HG03025 (cell line): ENCODE data around the gene ADAMTS6.
"Not testable (repeated sequence)": the region's sequence is repeated elsewhere in the genome, so short reads cannot be mapped to it uniquely, and the experiment has no call there.

Experiments used
- ATAC-seq: cut with Tn5 transposase; IDR thresholded peaks from one replicate; pipeline ENCODE4 v1.9.1; 2021; ENCODE audit warnings: mild to moderate bottlenecking, moderate library complexity; ENCODE audit not compliant: unreplicated experiment, low FRiP score

Gene ADAMTS6, protein sequence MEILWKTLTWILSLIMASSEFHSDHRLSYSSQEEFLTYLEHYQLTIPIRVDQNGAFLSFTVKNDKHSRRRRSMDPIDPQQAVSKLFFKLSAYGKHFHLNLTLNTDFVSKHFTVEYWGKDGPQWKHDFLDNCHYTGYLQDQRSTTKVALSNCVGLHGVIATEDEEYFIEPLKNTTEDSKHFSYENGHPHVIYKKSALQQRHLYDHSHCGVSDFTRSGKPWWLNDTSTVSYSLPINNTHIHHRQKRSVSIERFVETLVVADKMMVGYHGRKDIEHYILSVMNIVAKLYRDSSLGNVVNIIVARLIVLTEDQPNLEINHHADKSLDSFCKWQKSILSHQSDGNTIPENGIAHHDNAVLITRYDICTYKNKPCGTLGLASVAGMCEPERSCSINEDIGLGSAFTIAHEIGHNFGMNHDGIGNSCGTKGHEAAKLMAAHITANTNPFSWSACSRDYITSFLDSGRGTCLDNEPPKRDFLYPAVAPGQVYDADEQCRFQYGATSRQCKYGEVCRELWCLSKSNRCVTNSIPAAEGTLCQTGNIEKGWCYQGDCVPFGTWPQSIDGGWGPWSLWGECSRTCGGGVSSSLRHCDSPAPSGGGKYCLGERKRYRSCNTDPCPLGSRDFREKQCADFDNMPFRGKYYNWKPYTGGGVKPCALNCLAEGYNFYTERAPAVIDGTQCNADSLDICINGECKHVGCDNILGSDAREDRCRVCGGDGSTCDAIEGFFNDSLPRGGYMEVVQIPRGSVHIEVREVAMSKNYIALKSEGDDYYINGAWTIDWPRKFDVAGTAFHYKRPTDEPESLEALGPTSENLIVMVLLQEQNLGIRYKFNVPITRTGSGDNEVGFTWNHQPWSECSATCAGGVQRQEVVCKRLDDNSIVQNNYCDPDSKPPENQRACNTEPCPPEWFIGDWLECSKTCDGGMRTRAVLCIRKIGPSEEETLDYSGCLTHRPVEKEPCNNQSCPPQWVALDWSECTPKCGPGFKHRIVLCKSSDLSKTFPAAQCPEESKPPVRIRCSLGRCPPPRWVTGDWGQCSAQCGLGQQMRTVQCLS (N-terminal part only)

DNA sequence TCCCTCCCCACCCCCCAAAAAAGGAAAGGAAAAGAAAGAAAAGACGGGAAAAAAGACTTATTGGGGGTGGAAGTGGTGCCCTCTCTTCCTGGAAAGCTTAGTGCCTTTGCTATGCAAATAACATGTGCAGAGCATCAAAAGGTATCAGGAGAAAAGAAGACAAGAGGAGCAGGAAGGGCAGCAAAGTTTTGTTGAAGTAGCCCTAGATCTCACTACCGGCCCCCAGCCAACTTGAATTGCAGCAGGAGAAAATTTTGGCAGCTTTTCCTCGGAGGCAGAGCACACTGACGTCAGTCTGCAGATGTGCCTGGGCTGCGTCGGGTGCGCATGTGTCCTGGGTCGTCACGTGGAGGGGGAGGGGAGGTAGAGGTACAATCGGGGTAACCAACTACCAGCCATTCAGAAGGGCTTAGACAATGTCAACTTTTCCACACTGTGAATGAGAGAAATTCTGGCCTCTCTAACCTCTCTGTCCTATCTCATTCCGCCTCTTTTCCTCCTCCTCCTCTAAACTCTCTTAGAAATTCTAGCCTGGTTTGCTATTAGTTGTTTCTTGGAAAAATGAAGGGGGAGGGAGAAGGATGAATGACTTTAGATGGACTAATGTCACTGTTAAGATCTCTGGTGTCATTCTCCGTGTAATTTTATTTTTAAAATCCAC is at the start of gene ADAMTS6:
Gene ADAMTS6, minus strand, starts transcription at position 286 of the 661 bp plus-strand sequence. CDS start 8,247 bp downstream, outside the sequence.
- ATAC-seq, result peak; percentile 86

DNA sequence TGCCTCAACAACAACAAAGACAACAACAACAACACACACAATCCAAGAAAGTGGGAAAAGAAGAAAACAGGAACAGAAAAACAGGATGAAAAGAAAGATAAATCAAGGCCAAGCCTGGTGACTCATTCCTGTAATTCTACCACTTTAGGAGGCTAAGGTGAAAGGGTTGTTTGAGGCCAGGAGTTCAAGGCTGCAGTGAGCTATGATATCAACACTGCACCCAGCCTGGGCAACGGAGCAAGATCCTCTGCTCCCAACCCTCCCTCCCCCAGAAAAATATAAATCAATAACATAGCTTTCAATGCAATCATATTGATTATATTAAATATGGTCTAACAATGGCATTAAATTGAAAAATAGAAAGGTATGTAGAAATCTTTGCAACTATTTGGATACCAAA is 49.2 kb upstream of the ADAMTS6 start:
- ATAC-seq, result no peak

DNA sequence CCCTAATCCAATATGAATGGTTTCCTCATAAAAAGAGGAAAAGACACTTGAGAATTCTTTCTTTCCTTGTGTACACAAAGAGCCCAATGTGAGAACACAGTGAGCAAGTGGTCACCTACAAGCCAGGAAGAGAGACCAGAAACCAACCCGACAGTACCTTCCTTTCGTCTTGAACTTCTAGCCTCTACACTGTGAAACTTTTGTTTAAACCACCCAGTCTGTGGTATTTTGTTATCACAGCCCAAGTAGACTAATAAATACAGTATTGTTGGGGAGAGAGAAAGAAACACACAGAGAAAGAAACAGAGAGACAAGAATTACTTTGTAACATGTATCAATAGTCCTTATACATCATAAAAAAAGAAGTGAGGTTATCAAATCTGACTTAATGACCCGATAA is 44.0 kb upstream of the ADAMTS6 start:
- no peak for ATAC-seq

DNA sequence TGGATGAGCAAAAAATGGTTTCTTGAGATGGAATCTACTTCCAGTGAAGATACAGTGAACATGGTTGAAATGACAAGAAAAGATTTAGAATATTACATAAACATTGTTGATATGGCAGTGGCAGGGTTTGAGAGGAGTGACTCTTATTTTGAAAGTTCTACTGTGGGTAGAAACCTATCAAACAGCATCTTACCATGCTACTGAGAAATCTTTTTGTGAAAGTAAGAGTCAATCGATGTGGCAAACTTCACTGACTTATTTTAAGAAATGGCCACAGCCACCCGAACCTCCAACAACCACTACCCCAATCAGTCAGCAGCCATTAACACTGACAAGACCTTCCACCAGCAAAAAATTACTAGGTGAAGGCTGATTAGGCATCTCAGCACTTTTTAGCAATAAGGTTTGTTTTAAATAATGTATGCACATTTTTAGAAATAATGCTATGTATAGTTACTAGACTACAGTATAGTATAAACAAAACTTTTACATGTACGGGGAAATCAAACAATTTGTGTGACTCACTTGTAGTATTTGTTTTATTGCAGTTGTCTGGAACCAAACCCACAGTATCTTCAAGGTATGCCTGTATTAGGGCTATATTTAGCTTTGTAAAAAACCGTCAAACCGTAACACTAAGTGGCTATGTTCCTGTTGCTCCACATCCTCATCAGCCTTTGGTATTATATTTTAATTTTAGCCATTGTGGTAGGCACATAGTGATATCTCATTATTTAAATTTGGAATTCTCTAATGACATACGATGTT is 30.6 kb upstream of the ADAMTS6 start:
- no peak for ATAC-seq

DNA sequence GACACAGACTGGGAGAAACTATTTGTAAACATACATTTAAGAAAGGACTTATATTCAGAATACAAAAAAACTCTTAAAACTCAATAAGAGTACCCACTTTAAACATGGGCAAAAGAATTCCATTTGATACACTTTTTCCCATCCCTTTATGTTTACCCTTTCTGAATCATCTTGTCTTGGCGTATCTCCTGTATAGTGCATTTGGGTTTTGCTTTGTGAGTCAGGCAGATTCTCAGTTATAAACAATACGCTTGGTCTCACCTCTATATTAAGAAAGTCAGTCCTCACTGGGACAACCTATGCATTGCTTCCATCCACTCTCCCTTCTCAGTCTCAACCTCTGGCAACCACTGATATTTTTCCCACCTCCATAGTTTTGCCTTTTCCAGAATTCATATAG is 27.3 kb upstream of the ADAMTS6 start:
- no peak for ATAC-seq

DNA sequence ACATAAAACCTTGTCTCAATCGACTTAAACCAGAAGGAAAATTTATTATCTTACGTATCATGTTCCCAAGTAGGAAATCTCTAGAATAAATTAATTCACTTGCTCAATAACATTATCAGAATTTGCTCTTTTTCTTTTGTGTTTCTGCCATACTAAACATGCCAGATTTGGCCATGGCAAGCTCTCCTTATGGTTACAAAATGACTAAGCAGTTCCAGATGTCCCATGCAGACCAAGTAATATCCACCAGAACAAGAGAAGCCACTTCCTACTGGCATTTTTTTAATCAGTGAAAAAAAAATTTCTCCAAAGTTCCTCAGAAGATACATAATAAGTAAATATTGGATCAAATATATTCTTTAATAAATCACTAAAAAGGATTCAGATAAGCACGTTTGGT is 25.2 kb upstream of the ADAMTS6 start:
- ATAC-seq, result no peak

DNA sequence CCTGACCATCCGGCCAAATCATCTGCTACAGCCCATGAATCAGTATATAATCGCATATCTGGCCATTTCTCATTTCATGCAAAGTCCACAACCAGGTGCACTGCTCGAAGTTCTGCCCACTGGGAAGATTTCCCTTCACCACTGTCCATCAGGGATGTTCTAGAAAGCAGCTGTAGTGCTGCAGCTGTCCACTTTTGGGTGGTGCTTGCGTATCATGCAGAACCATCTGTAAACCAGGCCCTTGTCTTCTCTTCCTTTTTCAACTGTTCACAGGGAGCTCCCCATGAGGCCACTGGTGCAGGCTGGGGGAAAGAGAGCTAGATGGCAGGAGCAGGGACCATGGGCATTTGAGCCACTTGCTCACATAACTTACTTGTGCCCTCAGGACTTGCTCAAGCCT is 7.4 kb upstream of the ADAMTS6 start:
- no peak for ATAC-seq

DNA sequence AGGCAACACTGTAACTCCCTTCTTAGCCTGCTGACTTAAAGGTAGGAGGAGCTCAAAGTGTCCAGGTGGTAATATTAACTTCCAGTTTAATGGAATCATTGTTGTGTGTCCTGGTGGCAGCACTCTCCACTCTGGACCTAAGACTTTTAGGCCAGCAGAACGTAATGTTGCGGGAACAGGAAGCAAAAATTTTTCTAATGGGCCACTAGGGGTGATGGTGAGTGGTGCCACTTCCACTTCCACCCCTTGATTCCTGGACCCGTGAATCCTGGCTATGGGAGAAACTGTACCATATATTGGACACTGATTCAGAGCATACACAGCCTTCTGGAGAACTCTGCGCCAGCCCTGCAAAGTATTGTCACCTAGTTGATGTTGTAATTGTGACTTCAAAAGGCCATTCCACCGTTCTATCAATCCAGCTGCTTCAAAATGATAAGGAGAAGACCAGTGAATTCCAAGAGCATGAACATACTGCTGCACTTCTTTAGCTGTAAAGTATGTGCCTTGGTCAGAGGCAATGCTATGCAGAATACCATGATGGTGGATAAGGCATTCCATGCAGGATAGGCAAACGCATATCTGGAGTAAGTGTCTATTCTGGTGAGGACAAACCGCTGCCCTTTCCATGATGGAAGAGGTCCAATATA is 6.4 kb upstream of the ADAMTS6 start:
- not testable (repeated sequence) for ATAC-seq

DNA sequence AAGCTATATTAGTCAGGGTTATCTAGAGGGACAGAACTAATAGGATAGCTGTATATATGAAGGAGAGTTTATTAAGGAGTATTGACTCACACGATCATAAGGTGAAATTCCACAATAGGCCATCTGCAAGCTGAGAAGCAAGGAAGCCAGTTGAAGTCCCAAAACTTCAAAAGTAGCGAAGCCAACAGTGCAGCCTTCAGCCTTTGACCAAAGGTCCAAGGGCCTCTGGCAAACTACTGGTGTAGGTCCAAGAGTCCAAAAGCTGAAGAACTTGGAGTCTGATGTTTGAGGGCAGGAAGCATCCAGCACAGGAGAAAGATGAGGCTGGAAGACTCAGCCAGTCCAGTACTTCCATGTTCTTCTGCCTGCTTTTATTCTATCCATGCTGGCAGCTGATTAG is 5.1 kb upstream of the ADAMTS6 start:
- not testable (repeated sequence) for ATAC-seq

DNA sequence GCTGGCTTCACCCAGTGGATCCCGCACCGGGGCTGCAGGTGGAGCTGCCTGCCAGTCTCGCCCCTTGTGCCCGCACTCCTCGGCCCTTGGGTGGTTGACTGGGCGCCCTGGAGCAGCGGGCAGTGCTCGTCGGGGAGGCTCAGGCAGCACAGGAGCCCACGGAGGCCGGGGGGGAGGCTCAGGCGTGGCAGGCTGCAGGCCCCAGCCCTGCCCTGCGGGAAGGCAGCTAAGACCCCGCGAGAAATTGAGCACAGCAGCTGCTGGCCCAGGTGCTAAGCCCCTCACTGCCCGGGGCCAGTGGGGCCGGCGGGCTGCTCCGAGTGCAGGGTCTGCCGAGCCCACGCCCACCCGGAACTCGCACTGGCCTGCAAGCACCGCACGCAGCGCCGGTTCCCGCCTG is 3.7 kb upstream of the ADAMTS6 start:
- no peak for ATAC-seq

DNA sequence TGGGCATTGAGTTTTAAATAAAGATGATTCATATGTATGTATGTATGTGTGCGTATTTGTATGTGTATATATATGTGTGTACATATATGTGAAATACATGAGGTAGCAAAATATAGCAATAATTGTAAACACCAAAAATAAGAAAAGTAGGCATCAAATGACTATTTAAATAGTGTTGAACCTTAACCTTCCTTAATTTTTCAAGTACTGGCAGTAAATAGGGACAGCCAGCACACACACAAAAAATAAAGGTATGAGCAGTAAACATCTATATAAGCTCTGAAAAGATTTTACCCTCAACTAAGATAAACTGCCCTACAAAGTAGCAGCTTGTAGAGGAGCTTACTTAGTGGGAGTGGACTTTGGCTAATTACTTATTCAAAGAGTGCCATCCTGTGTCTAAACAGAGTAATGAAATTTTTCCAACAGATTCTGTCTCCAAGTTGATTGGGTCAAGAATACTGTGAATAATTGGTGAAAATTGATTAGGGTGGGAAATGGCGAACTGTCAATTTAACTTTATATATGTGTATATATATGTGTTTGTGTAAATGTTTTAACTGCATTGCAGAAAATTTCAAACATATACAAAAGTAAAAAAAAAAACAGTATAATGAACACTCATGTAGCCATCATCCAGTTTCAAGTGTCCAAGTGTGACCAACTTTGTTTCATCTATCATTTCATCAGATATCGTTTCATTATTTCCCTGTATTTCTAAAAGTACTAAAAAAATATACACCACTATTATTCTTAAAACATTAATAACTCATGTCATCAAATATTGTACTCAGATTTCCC is 2.0 kb upstream of the ADAMTS6 start:
- peak; percentile 43 for ATAC-seq

DNA sequence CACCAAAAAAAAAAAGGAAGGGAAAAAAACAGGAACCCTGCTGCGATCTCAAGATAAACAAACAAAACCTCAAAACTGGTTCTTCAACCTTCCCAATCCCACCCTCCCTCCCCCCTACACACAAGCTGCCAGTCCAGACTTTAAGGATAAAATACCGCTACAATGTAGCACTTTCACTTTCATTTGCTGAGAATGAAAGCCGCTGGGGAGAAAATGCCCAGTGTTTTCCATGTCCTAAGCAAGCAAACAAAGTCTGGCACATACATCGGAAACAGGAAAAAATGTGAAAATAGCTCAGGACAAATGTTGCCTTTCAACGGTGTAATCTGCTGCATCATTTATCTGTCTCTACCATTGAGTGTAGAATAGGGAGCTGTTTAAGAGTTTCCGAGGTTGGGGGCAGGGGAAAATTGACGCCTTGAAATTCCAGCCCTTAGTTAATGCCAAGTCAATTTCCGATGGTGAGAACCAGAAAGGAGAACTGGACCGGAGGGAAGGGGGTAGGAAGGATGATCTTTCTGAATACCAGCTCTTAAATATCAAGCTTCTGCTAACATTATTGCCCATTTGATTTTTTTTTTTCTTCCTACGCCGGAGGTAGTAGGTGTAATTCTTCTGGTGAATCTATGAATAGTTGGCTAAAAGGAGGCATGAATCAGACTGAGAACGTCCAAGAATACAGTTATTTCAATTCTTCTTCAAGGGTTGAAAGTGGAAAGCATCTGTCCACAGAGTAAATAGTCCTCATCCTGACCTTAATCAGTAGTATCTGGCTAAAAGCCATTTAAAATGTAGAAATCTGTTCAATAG is 1.2 kb upstream of the ADAMTS6 start:
- ATAC-seq, result no peak

DNA sequence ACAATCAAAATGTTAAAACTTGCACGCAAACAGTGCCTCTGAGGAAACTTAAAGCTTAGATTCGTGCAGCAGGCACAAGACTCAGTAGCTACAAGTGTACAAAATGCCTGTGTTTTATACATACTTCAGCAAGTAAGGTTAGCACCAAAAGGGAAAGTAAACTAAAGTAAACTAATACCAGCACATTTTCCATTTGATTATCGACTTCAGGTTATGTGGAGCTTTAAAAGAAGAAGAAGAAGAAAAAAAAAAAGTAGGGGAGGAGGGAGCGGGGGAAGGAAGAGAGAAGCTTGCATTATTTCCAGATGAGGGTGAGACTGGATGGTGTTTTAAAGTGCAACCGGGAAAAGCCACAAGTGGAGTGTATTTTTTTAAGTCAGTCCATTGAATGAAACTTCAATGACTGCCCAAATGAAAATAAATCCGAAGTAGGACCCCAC is 596 bp upstream of the ADAMTS6 start:
- ATAC-seq, result no peak

DNA sequence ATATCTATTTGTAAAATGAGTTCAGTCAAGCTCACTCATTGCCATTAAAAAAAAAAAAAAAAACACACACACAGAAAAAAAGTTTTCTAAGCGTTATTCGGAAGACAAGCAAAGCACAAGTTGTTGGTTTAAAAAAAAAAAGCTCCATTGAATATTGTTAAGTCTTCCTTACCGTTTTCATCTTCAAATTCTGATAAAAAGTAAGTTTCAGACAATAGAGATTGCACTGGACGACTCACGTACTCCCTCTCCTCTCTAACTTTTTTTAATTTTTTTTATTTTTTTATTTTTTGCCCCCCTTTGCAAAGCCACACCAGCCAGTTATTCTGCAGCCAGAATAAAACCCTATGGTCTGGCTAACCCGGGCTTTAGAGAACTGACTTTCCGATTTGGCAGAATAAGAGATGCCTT is 544 bp downstream of the ADAMTS6 start:
- peak; percentile 26 for ATAC-seq

DNA sequence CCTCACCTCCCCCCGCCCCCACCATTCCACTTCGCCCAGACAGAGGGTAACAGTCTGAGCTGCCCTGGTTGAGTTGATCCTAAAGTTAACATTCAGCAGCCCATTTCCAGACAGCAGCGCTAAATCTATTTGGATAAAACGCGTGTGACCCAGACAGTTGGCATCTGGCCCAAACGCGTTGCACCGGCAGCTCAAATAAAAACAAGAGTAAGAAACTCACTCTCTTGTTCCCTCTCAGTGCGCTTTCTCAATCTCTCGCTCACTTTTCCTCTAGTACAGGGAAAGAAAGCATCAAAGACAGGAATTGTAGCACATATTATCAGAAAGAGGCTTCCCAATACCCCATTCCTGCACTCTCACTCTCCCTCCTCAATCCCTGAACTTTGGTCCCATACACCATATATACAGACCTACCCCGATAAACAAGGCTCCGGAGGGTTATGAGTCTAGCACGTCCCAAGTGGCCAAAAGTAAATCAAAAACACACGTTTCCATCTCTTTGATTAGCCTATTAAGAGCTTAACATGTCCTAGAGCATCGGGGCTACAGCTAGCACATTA is 1.3 kb downstream of the ADAMTS6 start:
- no peak for ATAC-seq

DNA sequence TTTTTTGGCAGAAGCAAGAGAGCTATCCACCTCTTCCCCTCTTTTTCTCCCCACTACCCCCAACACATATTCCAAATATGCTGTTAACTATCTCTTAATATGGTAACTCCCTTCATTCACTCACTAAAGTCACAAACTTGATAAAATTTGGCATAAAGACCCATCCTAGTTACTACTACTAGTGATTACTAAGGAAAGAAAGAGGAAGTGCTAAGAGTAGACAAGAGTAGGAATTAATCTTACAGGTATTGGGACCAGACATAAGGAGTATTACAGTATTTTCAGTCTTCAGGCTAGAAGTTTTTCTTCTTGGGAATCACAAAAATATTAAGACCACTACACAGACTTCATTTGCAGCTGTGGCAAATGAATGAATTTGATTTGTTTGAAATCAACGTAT is 2.2 kb downstream of the ADAMTS6 start:
- no peak for ATAC-seq

DNA sequence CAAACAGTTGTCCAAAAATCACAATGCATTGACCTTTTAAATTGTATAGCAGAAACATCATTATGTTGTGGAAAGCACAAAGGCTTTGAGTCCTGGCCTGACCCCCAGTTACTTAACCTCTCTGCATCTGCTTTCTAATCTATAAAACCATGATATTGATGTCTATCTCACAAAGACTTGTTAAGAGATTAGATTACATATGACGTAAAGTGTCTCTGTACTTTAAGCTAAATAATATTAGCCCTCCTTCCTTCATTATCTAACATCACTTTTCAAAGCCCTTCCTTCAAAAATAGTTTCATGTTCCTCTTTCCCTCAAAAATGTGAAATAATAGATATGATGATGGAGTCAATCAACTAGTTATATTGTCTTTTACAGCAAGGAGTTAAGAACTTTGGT is 3.4 kb downstream of the ADAMTS6 start:
- no peak for ATAC-seq
